ENCODE data around the gene ARHGAP26.

DNA sequence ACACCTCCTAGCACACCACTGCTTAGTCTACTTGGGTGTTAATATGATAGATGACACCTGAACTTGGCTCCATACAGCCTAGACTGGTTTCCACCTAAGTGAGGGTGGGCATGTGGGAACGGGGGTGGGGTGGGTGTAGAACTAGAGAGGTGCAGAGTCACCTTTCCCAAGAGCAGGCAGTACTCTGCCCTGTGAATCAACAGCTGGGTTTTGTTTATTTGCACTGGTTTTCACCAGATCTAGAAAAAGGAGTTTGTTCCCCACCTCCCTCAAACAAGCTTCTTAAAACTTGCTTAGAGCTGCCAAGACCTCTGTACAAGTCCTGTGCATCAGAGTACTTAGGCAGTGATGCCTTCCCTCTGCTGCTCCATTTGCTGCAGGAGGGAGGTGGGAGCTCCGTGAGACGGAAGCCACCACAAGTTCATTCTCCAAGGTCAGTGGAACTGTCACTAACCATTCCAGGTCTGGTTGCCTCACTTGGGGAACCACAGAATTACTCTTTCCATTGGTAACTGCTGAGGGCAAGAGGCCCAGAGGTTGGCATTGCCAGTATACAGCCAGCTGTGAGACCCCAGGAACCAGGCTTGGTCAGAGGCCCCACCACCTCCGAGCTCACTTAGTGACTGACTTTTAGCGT, 469.8 kb downstream of the ARHGAP26 start:
- TF ChIP-seq, protein P1, sequence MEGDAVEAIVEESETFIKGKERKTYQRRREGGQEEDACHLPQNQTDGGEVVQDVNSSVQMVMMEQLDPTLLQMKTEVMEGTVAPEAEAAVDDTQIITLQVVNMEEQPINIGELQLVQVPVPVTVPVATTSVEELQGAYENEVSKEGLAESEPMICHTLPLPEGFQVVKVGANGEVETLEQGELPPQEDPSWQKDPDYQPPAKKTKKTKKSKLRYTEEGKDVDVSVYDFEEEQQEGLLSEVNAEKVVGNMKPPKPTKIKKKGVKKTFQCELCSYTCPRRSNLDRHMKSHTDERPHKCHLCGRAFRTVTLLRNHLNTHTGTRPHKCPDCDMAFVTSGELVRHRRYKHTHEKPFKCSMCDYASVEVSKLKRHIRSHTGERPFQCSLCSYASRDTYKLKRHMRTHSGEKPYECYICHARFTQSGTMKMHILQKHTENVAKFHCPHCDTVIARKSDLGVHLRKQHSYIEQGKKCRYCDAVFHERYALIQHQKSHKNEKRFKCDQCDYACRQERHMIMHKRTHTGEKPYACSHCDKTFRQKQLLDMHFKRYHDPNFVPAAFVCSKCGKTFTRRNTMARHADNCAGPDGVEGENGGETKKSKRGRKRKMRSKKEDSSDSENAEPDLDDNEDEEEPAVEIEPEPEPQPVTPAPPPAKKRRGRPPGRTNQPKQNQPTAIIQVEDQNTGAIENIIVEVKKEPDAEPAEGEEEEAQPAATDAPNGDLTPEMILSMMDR (IDR thresholded peaks at IDR 0.05): no peak
- no peak for TF ChIP-seq POLR2A (IDR thresholded peaks at IDR 0.05)
